Measurements from ENCODE around the gene CPB2.

The CPB2 gene

DNA sequence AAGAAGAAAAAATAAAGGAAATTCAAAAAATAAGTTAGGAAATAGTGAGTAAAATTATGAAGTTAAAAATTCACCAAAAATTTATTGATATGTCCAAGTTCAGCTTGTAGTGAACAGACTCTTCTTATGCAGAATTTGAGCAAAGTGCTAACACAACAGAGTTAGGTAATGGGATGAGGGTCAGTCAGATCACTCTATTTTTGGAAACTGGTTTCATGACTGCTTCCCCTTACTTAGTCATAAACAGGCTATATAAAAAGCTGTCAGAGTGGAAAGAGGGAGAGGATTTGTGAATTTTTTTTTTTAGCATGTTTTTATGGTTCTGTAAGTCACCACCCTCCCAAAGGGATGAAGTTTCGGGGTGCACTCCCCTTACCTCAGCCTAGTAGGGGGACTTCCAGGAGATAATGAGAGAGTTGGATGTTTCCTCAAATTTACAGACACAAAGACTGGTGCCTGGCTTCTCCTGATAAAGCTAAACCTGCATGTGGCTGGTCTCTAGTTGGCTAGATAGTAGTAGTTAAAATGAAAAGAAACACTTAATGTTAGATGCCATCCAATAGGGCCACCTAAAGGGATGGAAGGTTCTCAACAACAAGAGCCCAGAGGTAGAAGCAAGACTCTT is 4.5 kb downstream of the CPB2 start:
- no peak for DNase-seq (ENCODE audit: low spot score)

- DNase-seq (ENCODE audit: low spot score): no peak
These were observed 7.2 kb downstream of the CPB2 start for GRCh38 chr13:46097663-46098062.

DNA sequence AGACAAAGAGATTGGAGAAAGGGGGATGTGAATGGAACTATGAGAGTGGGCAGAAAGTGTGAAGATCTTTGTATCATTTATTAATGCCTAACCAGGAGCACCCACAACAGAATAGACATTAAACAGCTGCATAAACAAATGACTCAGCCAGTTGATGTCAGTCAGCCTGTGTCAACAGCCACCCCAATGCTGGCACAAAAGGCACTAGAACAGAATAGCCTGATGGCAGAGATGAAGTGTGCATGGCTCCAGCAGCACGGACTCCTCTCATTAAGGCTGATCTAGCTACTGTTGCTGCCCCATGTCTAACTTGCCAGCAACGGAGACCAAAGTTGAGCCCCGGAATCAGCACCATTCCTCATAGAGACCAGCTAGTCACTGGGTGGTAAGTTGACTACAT is 7.8 kb downstream of the CPB2 start:
- no peak for DNase-seq (ENCODE audit: low spot score)

DNA sequence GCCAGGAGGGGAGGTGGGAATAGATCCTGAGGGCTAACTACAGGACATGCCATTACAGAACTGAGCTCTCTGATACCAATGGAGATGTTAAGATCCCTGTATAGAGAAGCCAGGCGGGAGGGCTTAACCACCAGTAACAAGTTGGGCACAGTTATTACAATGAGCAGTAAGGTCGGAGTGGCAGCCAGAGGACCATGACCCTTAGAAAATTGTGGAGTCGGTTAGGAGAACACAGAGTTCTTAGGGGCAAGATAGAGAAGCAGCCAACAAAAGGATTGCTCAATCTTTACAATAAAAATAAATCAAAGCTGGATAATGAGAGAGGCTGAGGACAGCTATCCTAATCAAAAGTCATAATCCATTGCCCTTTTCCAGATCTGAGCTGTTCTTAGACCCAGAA is 10.4 kb downstream of the CPB2 start:
- DNase-seq (ENCODE audit: low spot score): no peak

- DNase-seq (ENCODE audit: low spot score): no peak
These were observed 15.8 kb downstream of the CPB2 start for GRCh38 chr13:46088821-46089562.

DNA sequence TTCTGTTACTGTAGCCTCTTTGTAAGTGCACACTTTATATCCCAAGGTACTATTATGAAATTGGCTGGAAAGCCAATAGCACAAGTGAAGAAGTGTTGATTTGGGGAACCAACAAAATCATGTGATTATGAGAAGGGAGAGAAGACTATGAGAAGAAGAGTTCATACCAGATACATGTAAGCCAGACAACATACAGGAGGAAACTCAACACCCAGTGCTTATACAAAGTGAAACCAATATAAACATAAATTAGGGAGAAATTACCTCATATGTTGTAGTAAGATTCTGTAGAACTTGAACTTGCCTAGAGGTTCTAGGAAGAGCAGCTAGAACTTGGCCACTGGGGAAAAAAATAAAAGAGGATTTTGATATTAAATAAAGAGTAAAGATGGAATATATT is 17.4 kb downstream of the CPB2 start:
- no peak for DNase-seq (ENCODE audit: low spot score)

DNA sequence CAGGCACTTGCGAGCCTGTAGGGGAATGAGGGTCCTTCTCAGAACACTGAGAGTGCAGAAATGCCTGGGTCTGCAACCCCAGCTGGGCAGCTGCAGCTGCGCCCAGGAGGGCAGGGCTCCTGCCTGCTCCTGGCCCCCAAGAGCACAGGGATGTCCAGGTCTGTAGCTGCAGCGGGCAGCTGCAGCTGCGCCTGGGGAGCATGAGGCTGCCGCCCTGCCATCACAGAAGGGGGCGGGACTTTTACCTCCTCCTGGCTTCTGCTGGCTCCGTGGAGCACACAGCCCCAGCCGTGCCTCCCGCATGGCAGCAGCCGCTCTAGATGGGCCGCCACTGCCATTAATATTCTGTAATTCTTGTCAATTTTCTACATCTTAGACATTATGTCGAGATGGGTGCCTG is 17.8 kb downstream of the CPB2 start:
- no peak for DNase-seq (ENCODE audit: low spot score)

GRCh38 chr13:46086421-46086922 is 18.4 kb downstream of the CPB2 start:
- DNase-seq (ENCODE audit: low spot score): no peak

DNA sequence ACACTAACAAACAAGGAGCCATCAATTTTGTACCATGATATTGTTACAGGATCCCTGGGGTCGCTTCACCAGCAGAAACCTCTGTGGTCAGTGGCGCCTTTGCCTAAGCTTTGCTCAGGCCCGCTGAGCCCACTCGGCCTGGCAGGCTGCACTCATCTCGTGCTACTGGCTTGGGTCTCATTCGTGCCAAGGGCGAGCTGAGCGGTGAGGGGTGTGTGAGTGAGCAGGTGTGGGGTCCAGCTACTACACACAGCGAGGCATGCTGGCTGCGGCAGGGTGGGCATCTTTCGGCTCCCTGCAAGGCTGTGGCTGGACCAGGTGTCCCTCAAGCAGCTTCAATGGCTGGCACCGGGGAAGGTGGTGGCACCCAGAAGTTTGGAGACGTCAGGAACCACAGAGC is 19.1 kb downstream of the CPB2 start:
- no peak for DNase-seq (ENCODE audit: low spot score)

DNA sequence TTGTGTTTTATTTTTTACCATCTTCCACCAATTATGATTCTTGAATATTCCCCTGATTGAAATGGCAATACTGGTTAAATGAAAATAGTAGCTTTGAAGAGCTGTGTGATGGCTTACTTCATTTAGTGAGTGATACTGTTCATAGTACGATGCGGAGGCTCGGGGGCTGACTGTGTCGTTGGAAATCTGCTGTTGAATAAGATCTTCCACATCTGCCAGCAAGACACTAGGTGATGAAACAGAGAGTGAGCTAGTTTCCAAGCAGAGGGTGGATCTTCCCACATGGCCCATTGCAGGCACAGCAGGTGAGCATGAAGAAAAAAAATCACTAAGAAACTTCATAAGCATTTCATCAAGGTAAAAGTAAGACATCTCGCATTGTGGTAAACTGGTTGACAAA is 22.5 kb downstream of the CPB2 start:
- DNase-seq (ENCODE audit: low spot score): no peak

GRCh38 chr13:46079770-46080169 is 25.1 kb downstream of the CPB2 start:
- no peak for DNase-seq (ENCODE audit: low spot score)

DNA sequence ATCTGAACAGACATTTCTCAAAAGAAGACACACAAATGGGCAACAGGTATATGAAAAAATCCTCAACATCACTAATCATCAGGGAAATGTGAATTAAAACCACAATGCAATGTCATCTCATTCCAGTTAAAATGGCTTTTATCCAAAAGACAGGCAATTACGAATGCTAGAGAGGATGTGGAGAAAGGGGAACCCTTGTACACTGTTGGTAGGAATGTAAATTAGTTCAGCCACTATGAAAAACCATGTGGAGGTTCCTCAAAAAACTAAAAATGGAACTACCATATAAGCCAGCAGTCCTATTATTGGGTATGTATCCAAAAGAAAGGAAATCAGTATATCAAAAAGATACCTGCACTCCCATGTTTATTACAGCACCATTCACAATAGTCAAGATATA is 27.6 kb downstream of the CPB2 start:
- no peak for DNase-seq (ENCODE audit: low spot score)

- no peak for DNase-seq (ENCODE audit: low spot score)
These were observed 28.0 kb downstream of the CPB2 start for GRCh38 chr13:46076827-46077226.

GRCh38 chr13:46075811-46076210 is 29.0 kb downstream of the CPB2 start:
- DNase-seq (ENCODE audit: low spot score): no peak

DNA sequence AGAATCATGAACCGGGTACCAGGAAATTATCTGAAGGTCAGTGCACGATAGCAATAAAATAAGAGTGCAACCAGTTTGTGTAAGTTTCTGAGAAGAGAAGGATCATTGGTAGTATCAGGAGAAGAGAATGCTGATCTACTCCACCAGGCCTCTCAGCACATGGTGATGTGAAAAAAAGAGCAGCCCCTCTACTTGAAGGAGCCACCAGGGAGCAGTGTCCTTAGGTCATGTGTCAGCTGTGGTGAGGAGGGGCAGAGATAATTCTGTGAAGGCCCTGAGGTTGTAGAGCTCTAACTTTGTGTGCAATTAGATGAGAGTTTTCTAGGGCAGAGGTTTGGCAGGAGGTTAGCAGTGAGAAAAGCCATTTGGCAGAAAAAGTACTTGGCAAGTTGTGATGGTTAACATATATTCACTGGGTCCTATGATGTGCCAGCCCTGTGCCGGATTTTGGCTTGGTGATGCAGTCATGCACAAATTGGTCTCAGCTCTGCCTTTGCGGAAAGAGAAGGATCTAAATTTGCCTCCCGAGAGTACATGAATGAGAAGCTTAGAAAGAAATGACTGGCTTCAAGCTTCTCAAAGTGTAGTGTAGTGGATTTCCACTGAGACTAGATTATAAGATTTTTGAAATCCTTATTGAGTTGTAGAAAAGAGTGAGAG is 33.1 kb downstream of the CPB2 start:
- no peak for DNase-seq (ENCODE audit: low spot score)

DNA sequence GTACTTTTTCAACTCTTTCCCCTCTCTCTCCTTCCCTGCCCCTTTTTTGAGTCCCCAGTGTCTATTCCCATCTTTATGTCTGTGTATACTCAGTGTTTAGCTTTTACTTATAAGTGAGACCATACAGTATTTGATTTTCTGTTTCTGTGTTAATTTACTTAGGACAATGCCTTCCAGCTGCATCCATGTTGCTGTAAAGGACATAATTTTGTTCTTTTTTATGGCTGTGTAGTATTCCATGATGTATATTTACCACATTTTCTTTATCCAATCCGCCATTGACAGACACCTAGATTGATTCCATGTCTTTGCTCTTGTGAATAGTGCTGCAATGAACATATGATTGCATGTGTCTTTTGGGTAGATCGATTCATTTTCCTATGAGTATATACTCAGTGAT is 41.5 kb downstream of the CPB2 start:
- DNase-seq (ENCODE audit: low spot score): no peak

GRCh38 chr13:46062185-46062584 is 42.6 kb downstream of the CPB2 start:
- no peak for DNase-seq (ENCODE audit: low spot score)

- no peak for DNase-seq (ENCODE audit: low spot score)
These were observed 45.4 kb downstream of the CPB2 start for GRCh38 chr13:46059405-46059804.

GRCh38 chr13:46058268-46058667 is 46.6 kb downstream of the CPB2 start:
- no peak for DNase-seq (ENCODE audit: low spot score)

GRCh38 chr13:46057256-46058015 is 47.4 kb downstream of the CPB2 start:
- DNase-seq (ENCODE audit: low spot score): no peak

DNA sequence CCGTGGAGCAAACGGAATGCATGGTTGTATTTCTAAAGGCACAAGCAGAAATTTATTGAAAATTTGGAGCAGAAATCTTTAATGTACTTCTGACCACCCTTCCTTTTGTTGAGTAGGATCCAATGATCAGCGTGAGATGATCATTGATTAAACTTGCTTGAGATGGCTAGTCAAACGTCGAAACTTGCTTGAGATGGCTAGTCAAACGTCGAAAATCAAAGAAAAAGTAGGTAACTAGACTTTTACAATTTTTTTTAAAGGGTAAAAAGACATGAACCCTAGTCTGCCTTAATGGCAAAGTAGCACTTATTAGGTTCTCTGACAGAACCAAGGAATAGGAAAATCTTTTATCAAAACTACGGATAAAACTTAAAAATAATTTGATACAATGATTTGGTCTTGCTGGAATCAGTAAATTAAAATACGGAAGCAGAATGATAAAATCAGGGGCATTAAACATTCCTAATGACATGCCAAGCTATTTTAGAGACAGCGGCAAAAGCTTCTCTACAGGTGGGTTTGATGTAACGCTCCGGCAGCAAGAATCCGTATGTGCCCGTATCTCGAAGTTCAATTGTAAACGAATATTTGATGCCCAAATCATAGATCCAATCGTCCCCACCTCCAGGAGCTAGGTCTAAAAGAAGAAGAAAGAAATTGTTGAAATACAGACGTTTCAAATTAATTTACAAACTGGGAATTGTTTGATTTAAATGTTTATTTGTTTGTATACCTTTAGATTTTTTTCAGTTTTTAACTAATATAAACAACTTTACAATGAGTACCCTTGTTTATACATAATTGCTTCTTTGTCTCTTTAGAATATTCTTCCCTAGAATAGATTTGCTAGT is 51.4 kb downstream of the CPB2 start:
- DNase-seq (ENCODE audit: low spot score): no peak
